Measurements from ENCODE around the gene APPBP2.
"Not testable (repeated sequence)": the region's sequence is repeated elsewhere in the genome, so short reads cannot be mapped to it uniquely, and the experiment has no call there.

Gene APPBP2

DNA sequence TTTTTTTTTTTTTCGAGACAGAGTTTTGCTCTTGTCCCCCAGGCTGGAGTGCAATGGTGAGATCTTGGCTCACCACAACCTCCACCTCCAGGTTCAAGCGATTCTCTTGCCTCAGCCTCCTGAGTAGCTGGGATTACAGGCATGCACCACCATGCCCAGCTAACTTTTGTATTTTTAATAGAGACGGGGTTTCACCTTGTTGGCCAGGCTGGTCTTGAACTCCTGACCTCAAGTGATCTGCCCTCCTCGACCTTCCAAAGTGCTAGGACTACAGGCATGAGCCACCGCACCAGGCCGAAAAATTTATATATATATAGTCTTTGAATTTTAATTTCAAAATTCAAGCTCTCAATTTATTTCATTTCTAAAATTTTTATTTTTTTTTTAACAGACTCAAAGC, 97.6 kb downstream of the APPBP2 start:
- not testable (repeated sequence) for DNase-seq

- no peak for DNase-seq
These were observed 99.4 kb downstream of the APPBP2 start for GRCh38 chr17:60426596-60426995.

GRCh38 chr17:60425626-60426025, 100.4 kb downstream of the APPBP2 start:
- no peak for DNase-seq

DNA sequence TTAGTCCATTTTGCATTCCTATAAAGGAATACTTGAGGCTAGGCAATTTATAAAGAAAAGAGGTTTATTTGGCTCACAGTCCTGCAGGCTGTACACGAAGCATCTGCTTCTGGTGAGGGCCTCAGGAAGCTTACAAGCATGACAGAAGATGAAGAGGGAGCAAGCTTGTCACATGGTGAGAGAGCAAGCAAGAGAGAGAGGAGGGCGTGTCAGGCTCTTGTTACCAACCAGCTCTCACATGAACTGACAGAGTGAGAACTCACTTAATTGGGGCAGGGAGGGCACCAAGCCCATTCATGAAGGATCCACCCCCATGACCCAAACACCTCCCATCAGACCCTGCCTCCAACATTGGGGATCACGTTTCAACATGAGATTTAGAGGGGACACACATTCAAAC, 102.2 kb downstream of the APPBP2 start:
- DNase-seq: no peak

DNA sequence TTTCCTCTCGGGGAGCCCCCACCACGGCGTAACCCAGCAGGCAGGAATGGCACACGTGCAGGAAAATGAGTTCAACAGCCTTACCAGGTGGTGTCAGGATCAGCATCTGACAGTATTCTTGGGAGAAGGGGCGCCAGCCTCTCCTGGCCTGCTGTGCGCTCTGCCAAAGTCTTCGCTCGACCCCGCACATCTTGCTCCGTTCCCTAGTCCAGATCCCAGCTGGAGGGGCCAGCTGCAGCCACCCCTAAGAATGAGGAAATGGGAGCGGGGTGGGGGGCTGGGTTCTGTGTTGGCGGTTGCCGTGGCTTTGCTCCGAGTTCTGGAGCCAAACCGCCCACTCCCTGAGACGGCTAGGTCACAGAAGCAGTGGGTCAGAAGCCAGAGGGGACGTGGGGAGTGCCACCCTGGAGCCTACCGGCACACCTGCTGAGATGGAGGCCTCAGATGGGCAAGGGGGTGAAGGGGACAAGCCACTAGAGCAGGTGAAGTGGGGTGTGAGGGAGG, 103.8 kb downstream of the APPBP2 start, which contains the start of gene CHCT1:
Gene CHCT1 (plus strand): TSS at position 328 of the 504 bp plus-strand sequence. CDS start 104 bp downstream, at position 432.
- no peak for DNase-seq

DNA sequence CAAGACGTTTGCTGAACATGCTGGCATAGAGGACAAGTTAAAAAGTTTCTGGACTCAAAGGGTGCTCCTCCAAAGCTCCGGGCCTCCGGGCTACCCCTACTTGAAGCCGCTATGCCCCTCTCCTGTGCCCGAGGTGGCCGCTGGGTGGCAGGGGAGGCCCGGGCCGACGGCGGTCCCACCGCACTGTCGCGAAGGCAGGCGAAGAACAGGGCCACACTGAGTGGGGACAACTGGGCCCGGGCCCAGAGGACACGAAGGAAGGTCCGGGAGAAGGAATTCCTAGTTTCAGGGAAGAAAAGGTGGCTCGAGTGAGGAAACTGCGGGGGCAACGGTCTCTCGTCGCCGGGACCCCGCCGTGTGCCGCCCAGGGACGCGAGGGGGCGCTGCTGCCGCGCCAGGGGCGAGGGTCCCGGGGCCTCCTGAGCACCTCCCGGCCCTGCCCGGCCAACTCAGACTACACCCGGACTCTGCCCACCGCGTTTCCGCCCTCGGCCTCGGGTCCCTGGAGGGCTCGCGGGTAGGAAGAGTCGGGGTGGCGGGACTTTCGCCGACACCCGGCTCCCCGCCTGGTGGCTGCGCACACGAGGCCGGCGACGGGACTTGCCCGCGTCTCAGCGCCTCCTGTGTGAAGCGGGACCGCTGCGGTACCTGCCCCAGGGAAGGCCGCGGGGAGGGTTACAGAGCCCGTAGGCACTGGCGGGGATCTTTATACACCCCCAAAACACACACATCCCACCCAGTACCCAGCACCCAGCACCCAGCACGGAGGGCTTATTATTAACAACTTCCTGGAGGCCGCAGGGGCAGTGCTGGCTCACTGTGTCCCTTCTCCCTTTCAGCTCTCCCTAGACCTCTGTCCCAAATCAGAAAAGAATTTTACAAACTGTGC, 104.5 kb downstream of the APPBP2 start:
- no peak for DNase-seq

GRCh38 chr17:60419875-60420274, 106.2 kb downstream of the APPBP2 start:
- DNase-seq: not testable (repeated sequence)

- not testable (repeated sequence) for DNase-seq
These were observed 107.0 kb downstream of the APPBP2 start for GRCh38 chr17:60419003-60419402.

DNA sequence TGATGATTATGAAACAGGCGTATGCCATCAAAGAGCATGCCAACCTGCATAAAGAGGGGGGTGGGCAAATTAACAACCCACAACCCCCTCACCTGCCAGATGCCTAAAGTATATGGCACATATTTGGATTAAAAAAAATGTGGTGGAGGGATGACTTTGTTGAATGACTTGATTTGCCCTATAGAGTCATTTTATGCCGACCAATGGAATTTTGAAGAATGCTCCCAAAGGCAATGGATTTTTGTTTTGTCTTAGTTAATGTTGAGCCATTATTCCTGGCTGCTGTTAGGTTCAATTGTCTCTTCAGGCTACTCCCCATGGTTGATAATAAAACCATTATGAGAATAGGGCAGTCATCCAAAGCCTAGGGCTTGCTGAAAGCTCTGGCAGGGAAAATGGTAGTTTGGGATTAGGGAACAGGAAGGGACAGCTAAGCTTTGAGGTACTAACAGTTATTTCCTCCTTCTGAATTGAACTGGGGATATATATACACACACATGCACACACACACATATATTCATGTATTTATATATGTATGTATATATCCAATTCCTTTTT, 109.6 kb downstream of the APPBP2 start:
- no peak for DNase-seq

DNA sequence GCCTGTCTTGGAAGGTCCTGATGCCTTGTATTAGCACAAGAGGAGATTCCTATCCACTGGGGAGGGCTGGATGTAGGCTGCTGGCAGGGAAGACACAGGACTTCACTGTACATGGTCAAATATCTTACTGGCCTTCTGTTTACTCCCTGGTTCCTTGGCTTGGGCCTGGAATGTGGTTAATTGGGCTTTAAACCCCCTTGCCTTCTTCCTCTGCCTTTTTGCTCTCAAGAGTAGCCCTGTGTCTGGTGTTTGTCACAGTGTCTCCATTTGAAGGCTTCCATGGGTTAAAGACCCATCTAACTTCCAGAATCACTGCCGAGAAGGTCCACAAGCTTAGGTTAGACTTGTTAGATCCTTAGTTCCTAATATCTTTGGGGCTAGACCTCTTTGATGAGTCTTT, 110.9 kb downstream of the APPBP2 start:
- DNase-seq: no peak

- no peak for DNase-seq
These were observed 113.3 kb downstream of the APPBP2 start for GRCh38 chr17:60412701-60413100.

DNA sequence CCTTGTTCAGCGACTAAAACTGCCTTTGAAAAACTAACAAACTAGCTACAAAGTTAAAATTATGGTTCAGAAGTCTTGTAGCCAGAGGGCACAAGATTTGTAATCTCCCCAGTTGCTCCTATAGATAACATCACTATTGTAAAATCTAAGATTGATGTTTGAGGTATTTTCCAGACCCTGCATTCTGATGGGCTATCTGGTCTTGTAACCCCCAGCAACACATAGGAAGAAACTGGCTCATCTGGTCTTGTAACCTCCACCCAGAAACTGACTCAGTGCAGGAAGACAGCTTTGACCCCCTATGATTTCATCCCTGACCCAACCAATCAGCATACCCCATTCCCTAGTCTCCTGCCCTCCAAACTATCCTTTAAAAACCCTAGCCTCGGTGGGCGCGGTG, 116.0 kb downstream of the APPBP2 start:
- DNase-seq: no peak

GRCh38 chr17:60406887-60407286, 119.2 kb downstream of the APPBP2 start:
- no peak for DNase-seq

GRCh38 chr17:60403962-60404361, 122.1 kb downstream of the APPBP2 start:
- DNase-seq: no peak

GRCh38 chr17:60403523-60403810, 122.6 kb downstream of the APPBP2 start:
- no peak for DNase-seq

- DNase-seq: no peak
These were observed 124.2 kb downstream of the APPBP2 start for GRCh38 chr17:60401819-60402218.

GRCh38 chr17:60398227-60398959, 127.6 kb downstream of the APPBP2 start:
- DNase-seq: no peak

DNA sequence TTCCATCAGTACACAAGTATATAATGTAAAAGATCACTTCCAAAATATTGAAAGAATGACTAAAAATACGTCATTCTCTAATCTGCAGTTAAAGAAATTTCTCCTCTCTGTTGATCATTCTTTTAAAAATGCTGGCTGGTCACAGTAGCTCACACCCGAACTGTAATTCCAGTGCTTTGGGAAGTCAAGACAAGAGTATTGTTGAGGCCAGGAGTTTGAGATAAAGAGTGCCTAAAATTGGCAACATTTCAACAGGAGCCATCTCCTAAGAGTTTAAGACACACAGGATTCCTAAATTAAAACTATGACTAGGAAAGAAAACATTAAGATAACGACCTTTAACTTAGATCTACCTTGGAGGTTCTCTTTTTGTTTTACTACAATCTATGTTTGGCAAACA, 129.6 kb downstream of the APPBP2 start:
- no peak for DNase-seq

GRCh38 chr17:60395508-60396065, 130.5 kb downstream of the APPBP2 start:
- no peak for DNase-seq

- no peak for DNase-seq
These were observed 132.0 kb downstream of the APPBP2 start for GRCh38 chr17:60393840-60394723.

All from DMS79 treated with DMSO at 0.1 percent for 48 hours (cell line).